GM10266 (cell line): ENCODE data around the gene TMEM100.

ENCODE experiments used
- DNase-seq: peaks from one replicate; pipeline ENCODE4 v3.0.0; 2012; ENCODE audit errors: extremely low spot score
- CTCF ChIP-seq: IDR thresholded peaks from 2 replicates; pipeline ENCODE4 v1.5.1; 2012; ENCODE audit warnings: mild to moderate bottlenecking, low read depth; ENCODE audit not compliant: control insufficient read depth, insufficient read depth; ENCODE audit errors: missing control alignments

Gene TMEM100

GRCh38 chr17:55706808-55707773, 15.6 kb downstream of the TMEM100 start:
- no peak for DNase-seq
- TF ChIP-seq CTCF, result no peak

- no peak for DNase-seq
- no peak for TF ChIP-seq CTCF
These were observed 16.8 kb downstream of the TMEM100 start for GRCh38 chr17:55705847-55706246.

DNA sequence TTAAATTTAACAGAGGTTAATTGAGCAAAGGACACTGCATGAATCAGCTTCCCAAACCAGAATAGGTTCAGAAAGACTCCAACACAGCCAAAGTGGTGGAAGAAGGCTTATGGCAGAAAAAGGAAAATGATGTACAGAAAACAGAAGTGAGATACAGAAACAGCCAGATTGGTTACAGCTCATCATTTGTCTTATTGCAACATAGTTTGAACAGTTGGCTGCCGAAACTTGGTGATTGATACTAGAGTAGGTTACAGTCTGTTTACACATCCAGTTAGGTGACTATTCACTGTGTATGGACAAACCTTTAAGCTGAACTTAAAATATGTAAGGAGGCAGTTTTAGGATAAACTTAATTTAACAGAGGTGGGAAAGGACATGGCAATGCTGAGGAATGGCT, 18.3 kb downstream of the TMEM100 start:
- no peak for DNase-seq
- TF ChIP-seq CTCF, result no peak

DNA sequence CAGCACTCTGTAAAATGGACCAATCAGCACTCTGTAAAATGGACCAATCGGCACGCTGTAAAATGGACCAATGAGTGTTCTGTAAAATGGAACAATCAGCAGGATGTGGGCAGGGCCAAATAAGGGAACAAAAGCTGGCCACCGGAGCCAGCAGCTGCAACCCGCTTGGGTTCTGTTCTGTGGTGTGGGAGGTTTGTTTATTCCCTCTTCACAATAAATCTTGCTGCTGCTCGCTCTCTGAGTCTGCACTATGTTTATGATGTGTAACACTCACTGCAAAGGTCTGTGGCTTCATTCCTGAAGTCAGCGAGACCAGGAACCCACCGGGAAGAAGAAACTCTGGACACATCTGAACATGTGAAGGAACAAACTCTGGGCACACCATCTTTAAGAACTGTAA, 20.5 kb downstream of the TMEM100 start:
- TF ChIP-seq CTCF, result no peak
- DNase-seq, result no peak

- TF ChIP-seq CTCF, result no peak
- DNase-seq, result no peak
These were observed 23.3 kb downstream of the TMEM100 start for GRCh38 chr17:55699181-55699860.

- no peak for DNase-seq
- no peak for TF ChIP-seq CTCF
These were observed 28.3 kb downstream of the TMEM100 start for GRCh38 chr17:55694286-55694910.
